CD14-positive monocyte (primary cell): ENCODE data around the gene UCMA. TPM values are rescaled to one million over a fixed set of nuclear protein-coding genes. Genes with fewer than 3 reads are reported as not detected.
"Not testable (repeated sequence)": the region's sequence is repeated elsewhere in the genome, so short reads cannot be mapped to it uniquely, and the experiment has no call there.

Experiments
- DNase-seq, 3 donors: peaks; one replicate each; pipeline ENCODE4 v3.0.0-alpha.2; 2011 to 2022
- H2AFZ ChIP-seq: 2 replicates; pipeline ENCODE4 v1.6.0; 2012; ENCODE audit warnings: mild to moderate bottlenecking, low read depth, low read length, inconsistent platforms; ENCODE audit not compliant: insufficient read depth, poor library complexity, severe bottlenecking
- H3K27ac ChIP-seq, 2 donors: 1 replicate in 1 of 2; 2 replicates in 1 of 2; pipeline ENCODE4 v1.5.1; 2012 to 2013; ENCODE audit warnings: low read length in 2 of 2, control low read depth in 1 of 2, inconsistent platforms in 1 of 2, low read depth in 1 of 2, mild to moderate bottlenecking in 1 of 2
- H3K27me3 ChIP-seq, 2 donors: one replicate each; pipeline versions ENCODE4 v1.6.0 to v1.6.1; 2011 to 2013; ENCODE audit warnings: low read length in 2 of 2; ENCODE audit not compliant: control insufficient read depth in 2 of 2, insufficient read depth in 2 of 2
- H3K36me3 ChIP-seq, 2 donors: replicated peaks in 1 of 2; 1 replicate in 1 of 2; 2 replicates in 1 of 2; pipeline versions ENCODE4 v1.5.1 to v1.6.1; 2012 to 2013; ENCODE audit warnings: low read length in 2 of 2, control low read depth in 1 of 2, inconsistent platforms in 1 of 2, mild to moderate bottlenecking in 1 of 2; ENCODE audit not compliant: insufficient read depth in 2 of 2, control insufficient read depth in 1 of 2
- H3K4me1 ChIP-seq, 2 donors: 1 replicate in 1 of 2; 2 replicates in 1 of 2; pipeline versions ENCODE4 v1.5.1 to v1.6.1; 2012 to 2013; ENCODE audit warnings: low read length in 2 of 2, control low read depth in 1 of 2, inconsistent platforms in 1 of 2, mild to moderate bottlenecking in 1 of 2, moderate library complexity in 1 of 2; ENCODE audit not compliant: insufficient read depth in 2 of 2, control insufficient read depth in 1 of 2
- H3K4me2 ChIP-seq: replicated peaks from 2 replicates; pipeline ENCODE3; 2012; ENCODE audit warnings: low read length, moderate library complexity, mild to moderate bottlenecking; ENCODE audit not compliant: poor library complexity, severe bottlenecking; ENCODE audit errors: extremely low read depth
- H3K4me3 ChIP-seq, 3 experiments: fragments of 200-600 bp in 1 of 3; sonication (generic) in 1 of 3; replicated peaks in 1 of 3; 1 replicate in 2 of 3; 2 replicates in 1 of 3; pipeline ENCODE4 v1.5.1; 2011 to 2013; ENCODE audit warnings: low read length in 3 of 3, mild to moderate bottlenecking in 3 of 3, control low read depth in 2 of 3, low read depth in 2 of 3, inconsistent platforms in 1 of 3, moderate library complexity in 1 of 3
- H3K79me2 ChIP-seq: 2 replicates; pipeline ENCODE4 v1.6.0; 2012; ENCODE audit warnings: mild to moderate bottlenecking, control low read depth, inconsistent platforms, low read length, moderate library complexity; ENCODE audit not compliant: insufficient read depth
- H3K9ac ChIP-seq: 2 replicates; pipeline ENCODE4 v1.6.0; 2017; ENCODE audit warnings: low read length, mild to moderate bottlenecking; ENCODE audit not compliant: insufficient read depth, poor library complexity, severe bottlenecking
- H3K9me3 ChIP-seq, 2 donors: replicated peaks in 1 of 2; 1 replicate in 1 of 2; 2 replicates in 1 of 2; pipeline versions ENCODE4 v1.5.1 to v1.6.1; 2012 to 2013; ENCODE audit warnings: low read length in 2 of 2, control low read depth in 1 of 2; ENCODE audit not compliant: control insufficient read depth in 1 of 2, insufficient read depth in 1 of 2
- H4K20me1 ChIP-seq: 2 replicates; pipeline ENCODE4 v1.6.0; 2012; ENCODE audit warnings: mild to moderate bottlenecking, low read length, control low read depth, moderate library complexity; ENCODE audit not compliant: insufficient read depth
- H3K27ac Mint-ChIP-seq, 7 donors: one replicate each; pipeline ENCODE4 v1.8.0; 2020; ENCODE audit warnings: mild to moderate bottlenecking in 7 of 7, mixed read lengths in 7 of 7, moderate library complexity in 6 of 7, inconsistent platforms in 2 of 7
- H3K27me3 Mint-ChIP-seq, 3 donors: one replicate each; pipeline ENCODE4 v1.8.0; 2021 to 2022; ENCODE audit warnings: low read depth in 3 of 3, mild to moderate bottlenecking in 3 of 3, mixed read lengths in 3 of 3, moderate library complexity in 3 of 3, inconsistent platforms in 1 of 3
- H3K36me3 Mint-ChIP-seq, 2 donors: one replicate each; pipeline ENCODE4 v1.8.0; 2020; ENCODE audit warnings: mixed read lengths in 2 of 2, inconsistent platforms in 1 of 2, mild to moderate bottlenecking in 1 of 2
- H3K4me1 Mint-ChIP-seq: one replicate; pipeline ENCODE4 v1.8.0; 2020; ENCODE audit warnings: mild to moderate bottlenecking, mixed read lengths
- H3K4me3 Mint-ChIP-seq, 2 donors: one replicate each; pipeline ENCODE4 v1.8.0; 2020; ENCODE audit warnings: mild to moderate bottlenecking in 2 of 2, mixed read lengths in 2 of 2, moderate library complexity in 1 of 2
- H3K9me3 Mint-ChIP-seq, 7 donors: one replicate each; pipeline ENCODE4 v1.8.0; 2020 to 2022; ENCODE audit warnings: mixed read lengths in 7 of 7, mild to moderate bottlenecking in 6 of 7, moderate library complexity in 6 of 7, inconsistent platforms in 2 of 7
- WGBS: methylation state at CpG from one replicate; pipeline ENCODE4 v1.1.5; 2013; ENCODE audit warnings: missing lambda C conversion rate; ENCODE audit not compliant: insufficient coverage; 5-methylcytosine and 5-hydroxymethylcytosine counted together
- intact Hi-C, 2 donors: fragments of 100-400 bp; cut with micrococcal nuclease; formaldehyde crosslinking; loops; one replicate each; pipeline versions ENCODE4 v1.15.0 to v1.15.1; 2023
- polyA plus RNA-seq, 3 donors: library from polyadenylated mRNA; depleted of rRNA in 1 of 3; unstranded in 2 of 3; stranded (reverse) in 1 of 3; fragments of 300-500 nt in 2 of 3; fragments of >200 nt in 1 of 3; fragmentation: Illumina TruSeq in 2 of 3; gene quantifications; 1 replicate in 2 of 3; 2 replicates in 1 of 3; pipeline ENCODE4 v1.2.3, GENCODE V29; 2012 to 2021
- TF ChIP-seq, protein P1 (sequence below): fragments of 200-600 bp; IDR thresholded peaks from one replicate; pipeline ENCODE4 v1.8.0; 2022; ENCODE audit warnings: antibody characterized with exemption, mild to moderate bottlenecking

The UCMA gene
- polyA plus RNA-seq, 3 donors = not detected

DNA sequence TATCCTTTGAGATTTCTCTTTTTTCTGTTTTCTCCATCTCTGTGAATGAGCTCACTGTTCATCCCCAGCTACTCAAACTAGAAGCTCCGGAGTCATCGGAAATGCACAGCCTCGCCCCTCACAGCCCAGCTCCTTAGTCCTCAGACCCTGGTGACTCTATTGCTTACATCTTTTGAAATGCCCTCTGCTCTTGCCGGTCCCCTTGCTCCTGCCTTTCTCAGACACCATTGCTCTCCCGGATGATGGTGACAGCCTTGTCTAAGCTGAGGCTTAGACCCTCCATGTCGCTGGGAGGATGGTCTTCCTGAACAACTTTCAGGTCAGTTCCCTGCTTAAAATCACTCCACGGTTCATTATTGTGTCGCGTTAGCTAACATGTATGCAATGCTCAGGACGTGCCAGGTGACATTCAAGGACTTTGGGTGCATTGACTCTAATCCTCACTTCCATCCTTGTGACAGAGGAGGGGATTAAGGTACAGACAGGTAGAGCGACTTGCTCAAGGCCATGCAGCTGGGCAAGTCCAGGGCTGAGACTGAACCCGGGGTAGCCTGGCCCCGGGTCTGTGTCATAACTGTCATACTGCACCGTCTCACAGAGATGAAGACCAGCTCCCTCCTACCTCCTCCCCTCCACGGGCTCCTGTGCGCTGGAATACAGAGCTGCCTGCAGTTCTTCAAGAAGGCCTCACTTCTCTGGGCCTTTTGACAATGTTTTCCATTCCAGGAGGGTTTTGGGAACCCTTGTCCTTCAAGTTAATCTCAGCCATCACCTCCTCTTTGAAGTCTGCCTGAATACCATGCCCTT, 4.3 kb upstream of the UCMA start:
- Histone ChIP-seq H3K4me3 (no peak overlapping the region), H3K36me3 (no peaks in the 10 kb centered on the region), H3K79me2 (no peaks in the 10 kb centered on the region), H3K4me2 (no peak overlapping the region), H3K9me3 (no peaks in the 10 kb centered on the region), H3K27ac (no peak overlapping the region), H4K20me1 (no peaks in the 10 kb centered on the region), H3K4me1 (no peaks in the 10 kb centered on the region), H3K27me3 (no peaks in the 10 kb centered on the region), H3K9ac (no peak overlapping the region), H2AFZ (no peak overlapping the region)
- WGBS = 92% methylated on average over 11 of the region's 16 CpGs
- H3K27me3 Mint-ChIP-seq = peaks cover 0 to 4% (median 2%) of the 10 kb centered on the region in 3 donors
- H3K4me3 Mint-ChIP-seq = no peak overlapping the region
- peak overlapping the region in 1 of 7 donors; percentile 82 for H3K27ac Mint-ChIP-seq
- H3K9me3 Mint-ChIP-seq = peaks cover 0 to 6% (median 0%) of the 10 kb centered on the region in 7 donors
- H3K4me1 Mint-ChIP-seq = no peaks in the 10 kb centered on the region
- no peaks in the 10 kb centered on the region for H3K36me3 Mint-ChIP-seq
- intact Hi-C loops = no loop called here
- DNase-seq = no peak
- TF ChIP-seq, protein P1, sequence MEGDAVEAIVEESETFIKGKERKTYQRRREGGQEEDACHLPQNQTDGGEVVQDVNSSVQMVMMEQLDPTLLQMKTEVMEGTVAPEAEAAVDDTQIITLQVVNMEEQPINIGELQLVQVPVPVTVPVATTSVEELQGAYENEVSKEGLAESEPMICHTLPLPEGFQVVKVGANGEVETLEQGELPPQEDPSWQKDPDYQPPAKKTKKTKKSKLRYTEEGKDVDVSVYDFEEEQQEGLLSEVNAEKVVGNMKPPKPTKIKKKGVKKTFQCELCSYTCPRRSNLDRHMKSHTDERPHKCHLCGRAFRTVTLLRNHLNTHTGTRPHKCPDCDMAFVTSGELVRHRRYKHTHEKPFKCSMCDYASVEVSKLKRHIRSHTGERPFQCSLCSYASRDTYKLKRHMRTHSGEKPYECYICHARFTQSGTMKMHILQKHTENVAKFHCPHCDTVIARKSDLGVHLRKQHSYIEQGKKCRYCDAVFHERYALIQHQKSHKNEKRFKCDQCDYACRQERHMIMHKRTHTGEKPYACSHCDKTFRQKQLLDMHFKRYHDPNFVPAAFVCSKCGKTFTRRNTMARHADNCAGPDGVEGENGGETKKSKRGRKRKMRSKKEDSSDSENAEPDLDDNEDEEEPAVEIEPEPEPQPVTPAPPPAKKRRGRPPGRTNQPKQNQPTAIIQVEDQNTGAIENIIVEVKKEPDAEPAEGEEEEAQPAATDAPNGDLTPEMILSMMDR = no peak

DNA sequence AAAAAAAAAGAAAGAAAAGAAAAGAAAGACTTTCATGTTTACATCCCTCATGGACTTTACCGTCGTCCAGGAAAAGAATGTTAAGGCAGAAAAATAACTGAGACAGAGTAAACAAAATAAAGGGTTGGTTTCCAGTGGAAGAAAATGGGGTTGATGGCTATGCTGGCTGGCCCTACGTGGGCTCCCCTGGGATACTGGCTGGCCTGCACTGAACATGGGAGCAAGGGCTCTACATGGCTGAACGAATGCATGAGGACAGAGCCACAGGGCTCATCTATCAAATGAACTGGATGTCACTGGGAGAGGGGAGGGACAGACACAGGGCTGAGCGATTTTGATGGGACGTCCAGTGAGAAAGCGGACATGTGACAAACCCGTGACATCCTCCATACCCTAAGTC, 2.5 kb upstream of the UCMA start:
- peak overlapping the region in 1 of 7 donors; percentile 66 for H3K27ac Mint-ChIP-seq
- Histone ChIP-seq H3K9ac (no peak overlapping the region), H3K4me1 (no peaks in the 10 kb centered on the region), H4K20me1 (no peaks in the 10 kb centered on the region), H2AFZ (no peak overlapping the region), H3K9me3 (no peaks in the 10 kb centered on the region), H3K36me3 (no peaks in the 10 kb centered on the region), H3K79me2 (no peaks in the 10 kb centered on the region), H3K4me3 (no peak overlapping the region), H3K4me2 (no peak overlapping the region), H3K27ac (no peak overlapping the region), H3K27me3 (no peaks in the 10 kb centered on the region)
- no peaks in the 10 kb centered on the region for H3K4me1 Mint-ChIP-seq
- intact Hi-C loops = no loop called here
- no peak for DNase-seq
- WGBS = 98% methylated on average over 4 of the region's 8 CpGs
- H3K36me3 Mint-ChIP-seq = no peaks in the 10 kb centered on the region
- TF ChIP-seq, protein P1 = no peak
- H3K4me3 Mint-ChIP-seq = no peak overlapping the region
- H3K27me3 Mint-ChIP-seq = peaks cover 2 to 4% (median 2%) of the 10 kb centered on the region in 3 donors
- H3K9me3 Mint-ChIP-seq = peaks cover 0 to 3% (median 0%) of the 10 kb centered on the region in 7 donors

DNA sequence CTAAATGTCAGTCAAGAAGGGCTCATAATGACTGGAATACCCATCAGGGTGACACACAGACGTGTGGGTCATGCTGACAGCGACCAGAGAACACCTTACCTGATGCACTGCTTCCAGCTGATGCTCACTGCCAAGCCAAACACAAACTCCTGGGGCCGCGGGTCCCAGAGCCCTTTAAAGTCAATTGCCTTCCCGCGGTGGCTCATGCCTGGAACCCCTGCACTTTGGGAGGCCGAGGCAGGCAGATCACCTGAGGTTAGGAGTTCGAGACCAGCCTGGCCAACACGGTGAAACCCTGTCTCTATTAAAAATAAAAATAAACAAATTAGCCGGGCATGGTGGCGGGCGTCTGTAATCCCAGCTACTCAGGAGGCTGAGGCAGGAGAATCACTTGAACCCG, 562 bp upstream of the UCMA start:
- H3K36me3 ChIP-seq, H3K27me3 ChIP-seq, H3K4me2 ChIP-seq, DNase-seq, H3K4me3 ChIP-seq, H3K9ac ChIP-seq, H3K4me1 Mint-ChIP-seq, H3K27ac ChIP-seq, H4K20me1 ChIP-seq, H3K4me3 Mint-ChIP-seq, H3K36me3 Mint-ChIP-seq, H3K9me3 Mint-ChIP-seq, H2AFZ ChIP-seq, H3K27me3 Mint-ChIP-seq, H3K9me3 ChIP-seq, H3K4me1 ChIP-seq, H3K27ac Mint-ChIP-seq, intact Hi-C loops, H3K79me2 ChIP-seq: not testable (repeated sequence)
- 97% methylated on average over 6 of the region's 13 CpGs for WGBS
